GM19467 (cell line): Measurements from ENCODE around the gene MADD.
A peak's percentile ranks its signal among the peaks of the same experiment; 100 is the strongest.
"Not testable (repeated sequence)": the region's sequence is repeated elsewhere in the genome, so short reads cannot be mapped to it uniquely, and the experiment has no call there.

Experiments
- ATAC-seq: cut with Tn5 transposase; IDR thresholded peaks from one replicate; pipeline ENCODE4 v1.9.1; 2021; ENCODE audit warnings: mild to moderate bottlenecking, moderate library complexity; ENCODE audit not compliant: unreplicated experiment

MADD gene

DNA sequence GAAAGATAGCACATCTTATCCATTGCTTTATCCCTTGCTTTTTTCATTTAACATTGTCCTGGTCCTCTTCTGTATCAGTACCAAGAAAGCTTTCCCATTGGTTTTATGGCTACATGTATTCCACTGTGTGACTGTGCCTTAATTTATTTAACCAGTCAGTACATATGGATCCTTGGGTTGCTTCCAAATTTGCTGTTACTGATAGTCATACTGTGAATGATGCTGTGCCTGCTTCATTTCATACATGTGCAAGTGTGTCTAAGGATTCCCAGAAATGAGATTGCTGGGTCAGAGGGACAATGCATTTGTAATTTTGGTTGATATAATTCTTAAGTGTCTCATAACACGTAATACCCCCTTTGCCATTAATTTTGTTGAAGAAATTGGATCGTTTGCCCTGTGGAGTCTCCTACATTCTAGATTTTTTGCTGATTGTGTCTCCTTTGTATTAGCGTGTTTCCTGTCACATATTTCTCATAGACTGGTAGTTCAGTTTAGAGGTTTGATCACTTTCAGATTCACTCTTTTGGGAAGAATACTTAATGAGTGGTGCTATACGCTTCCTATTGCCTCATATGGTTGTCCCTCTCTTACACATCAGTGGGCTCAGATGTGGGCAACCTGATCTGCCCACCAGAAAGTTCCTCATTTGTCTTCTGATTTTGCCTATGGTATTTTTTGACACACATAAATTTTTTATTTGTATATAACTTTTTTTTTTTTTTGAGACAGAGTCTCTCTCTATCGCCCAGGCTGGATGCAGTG lies 47.3 kb downstream of the MADD start:
- ATAC-seq = no peak

DNA sequence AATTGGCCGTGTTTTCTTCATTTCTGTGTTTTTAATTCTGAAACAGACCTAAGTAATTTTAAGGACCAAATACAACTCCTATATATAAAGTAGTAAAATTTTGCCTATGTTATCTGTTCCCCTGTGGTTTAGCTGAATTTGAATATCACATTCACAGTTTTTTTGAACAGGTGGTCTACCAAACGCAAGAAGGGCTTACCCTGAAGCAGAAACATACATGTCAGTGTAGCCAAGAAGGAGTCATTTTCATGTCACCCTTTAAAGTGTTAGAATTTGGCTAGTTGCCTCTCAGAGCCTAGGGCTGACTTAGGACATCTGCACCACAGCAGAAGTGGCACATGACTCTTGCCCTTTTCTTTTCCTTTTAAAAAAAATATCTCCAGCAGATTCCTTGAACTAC lies 48.2 kb downstream of the MADD start:
- no peak for ATAC-seq

DNA sequence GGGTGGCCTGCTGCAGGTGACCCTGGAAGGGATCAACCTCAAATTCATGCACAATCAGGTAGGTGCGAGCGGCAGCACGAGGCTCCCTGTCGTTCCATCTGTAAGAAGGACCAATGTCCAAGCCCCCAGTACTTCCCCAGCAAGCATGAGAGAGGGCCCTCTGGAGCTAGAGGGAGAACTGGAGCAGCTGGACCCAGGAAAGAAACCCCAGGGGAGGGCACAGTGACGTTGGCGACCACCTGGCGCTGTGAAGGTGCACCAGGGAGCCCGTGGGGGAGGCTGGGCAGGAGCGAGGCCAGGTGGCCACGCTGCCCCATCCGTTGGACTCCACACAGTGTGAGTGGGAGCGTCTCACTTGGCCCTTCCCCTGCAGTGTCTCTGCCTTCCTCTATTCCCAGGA lies 54.6 kb downstream of the MADD start:
- ATAC-seq = no peak

DNA sequence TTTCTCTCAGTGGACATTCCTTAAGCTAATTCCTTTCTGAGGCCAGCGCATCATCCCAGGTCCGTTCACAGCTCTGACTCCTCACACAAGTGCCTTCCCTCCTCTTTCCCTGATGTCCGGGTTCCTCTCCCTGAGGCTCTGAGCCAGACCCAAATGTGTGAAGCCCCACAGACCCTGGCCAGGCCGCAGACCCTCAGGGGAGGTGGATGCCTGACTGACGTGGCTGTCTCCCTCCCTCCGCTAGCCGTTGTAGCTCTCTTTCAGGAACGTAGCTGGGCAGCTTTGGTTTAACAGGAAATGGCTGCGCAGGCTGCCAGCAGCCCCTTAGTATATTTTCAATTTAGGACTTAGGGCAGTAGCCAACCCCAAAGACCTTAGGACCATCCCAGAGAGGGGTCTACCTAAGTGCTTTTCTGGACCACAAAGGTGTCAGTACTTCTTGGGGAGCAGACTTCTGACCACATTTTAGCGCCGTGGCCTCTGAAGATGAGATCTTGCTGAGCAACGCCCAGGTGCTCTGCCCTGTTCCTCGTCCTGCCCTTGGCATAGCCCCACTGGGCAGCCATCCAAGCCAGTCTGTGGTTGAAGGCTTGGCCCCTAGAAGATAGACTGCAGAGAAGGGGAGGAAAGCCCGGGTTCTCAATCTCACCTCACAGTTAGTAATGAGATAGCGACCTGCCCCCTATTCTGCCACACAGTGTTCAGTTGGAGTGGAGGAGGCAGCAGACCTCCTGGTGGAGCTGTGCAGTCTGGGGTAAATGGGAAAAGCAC lies 55.5 kb downstream of the MADD start:
- ATAC-seq = no peak

DNA sequence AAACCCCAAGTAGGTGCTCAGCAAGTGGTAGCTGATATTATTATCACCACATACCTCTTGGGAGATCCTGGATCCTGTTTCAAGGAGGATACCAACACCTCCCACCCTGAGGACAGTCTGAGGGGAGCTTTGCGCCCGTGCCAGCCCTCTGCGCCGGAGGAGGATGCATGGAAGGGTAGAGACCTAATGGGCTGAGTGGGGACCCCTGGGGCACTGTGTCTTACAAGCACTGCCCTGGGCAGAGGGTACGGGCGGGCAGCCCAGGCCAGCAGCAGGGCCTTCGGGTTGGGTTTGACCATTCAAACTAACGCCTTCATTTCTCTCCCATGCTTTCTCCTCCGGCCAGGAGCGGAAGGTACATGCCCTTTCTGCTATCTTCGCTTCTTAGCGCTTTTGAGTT lies 56.3 kb downstream of the MADD start:
- no peak for ATAC-seq

DNA sequence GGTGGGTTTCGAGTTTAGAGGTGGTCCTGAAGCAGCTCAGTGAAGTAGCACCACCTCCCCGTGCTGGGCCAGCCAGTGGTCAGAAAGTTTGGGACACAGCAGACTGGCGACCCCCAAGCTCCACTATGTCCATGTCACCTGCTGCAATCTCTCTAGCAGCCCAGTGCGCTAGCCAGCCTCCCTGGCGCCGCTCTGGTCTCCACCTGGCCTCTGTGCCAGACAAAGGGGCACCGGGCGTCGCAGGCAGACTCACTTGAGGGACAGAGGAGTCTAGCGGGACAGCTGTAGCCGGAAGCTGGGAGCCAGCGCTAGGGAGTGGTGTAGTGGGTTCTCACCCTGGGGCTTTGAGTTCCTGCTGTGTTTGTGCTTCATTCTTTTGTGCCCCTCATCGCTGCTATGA lies 57.1 kb downstream of the MADD start:
- no peak for ATAC-seq

DNA sequence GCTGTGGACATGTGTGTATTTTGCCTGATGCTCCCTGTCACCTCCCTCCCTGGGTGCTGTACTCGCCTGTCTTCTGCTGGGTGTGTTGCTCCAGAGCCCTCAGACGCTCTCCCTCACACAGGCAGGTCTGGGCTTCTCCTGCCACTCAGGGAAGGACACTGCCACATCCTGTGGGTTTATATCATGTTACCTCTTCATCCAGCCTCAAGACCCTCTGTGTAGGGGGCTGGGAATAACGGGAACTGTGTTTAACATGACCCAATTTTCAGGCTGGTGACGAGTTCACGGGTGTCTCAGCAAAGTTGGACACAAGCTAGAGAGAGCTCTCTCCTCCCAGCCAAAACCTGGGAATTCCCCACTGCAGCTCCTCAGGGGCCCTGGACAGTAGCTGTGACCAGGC lies 58.0 kb downstream of the MADD start:
- ATAC-seq = no peak

DNA sequence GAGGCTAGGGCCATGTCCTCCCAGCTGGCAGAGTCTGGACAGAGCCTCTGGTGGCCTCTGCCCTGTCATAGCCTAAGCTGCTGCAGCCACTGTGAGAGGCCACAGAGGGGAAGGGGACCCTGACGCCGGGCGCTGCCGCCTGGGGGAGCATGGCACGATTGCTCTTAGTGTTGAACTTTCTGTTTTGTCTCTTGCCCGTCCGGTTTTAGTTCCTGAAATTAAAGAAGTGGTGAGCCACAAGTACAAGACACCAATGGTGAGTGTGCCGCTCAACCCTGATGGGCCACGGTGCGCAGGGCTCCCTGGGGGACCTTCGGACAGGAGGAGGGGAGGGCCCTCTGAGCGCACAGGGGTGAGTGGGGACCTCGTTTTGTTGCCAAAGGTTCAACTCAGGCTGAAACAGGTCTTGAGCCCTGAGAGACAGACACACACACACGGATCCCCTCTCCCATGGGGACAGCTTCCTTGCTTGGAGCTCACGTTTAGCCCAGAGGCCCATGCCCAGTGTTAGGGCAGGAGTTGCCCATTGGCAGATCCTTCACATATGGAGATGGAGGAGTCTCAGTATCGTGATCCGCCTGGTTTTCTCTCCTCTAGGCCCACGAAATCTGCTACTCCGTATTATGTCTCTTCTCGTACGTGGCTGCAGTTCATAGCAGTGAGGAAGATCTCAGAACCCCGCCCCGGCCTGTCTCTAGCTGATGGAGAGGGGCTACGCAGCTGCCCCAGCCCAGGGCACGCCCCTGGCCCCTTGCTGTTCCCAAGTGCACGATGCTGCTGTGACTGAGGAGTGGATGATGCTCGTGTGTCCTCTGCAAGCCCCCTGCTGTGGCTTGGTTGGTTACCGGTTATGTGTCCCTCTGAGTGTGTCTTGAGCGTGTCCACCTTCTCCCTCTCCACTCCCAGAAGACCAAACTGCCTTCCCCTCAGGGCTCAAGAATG lies 58.8 kb downstream of the MADD start:
- peak; percentile 44 for ATAC-seq

DNA sequence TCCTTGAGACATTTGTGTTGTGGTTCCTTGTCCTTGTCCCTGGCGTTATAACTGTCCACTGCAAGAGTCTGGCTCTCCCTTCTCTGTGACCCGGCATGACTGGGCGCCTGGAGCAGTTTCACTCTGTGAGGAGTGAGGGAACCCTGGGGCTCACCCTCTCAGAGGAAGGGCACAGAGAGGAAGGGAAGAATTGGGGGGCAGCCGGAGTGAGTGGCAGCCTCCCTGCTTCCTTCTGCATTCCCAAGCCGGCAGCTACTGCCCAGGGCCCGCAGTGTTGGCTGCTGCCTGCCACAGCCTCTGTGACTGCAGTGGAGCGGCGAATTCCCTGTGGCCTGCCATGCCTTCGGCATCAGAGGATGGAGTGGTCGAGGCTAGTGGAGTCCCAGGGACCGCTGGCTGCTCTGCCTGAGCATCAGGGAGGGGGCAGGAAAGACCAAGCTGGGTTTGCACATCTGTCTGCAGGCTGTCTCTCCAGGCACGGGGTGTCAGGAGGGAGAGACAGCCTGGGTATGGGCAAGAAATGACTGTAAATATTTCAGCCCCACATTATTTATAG lies 59.6 kb downstream of the MADD start:
- ATAC-seq = no peak

DNA sequence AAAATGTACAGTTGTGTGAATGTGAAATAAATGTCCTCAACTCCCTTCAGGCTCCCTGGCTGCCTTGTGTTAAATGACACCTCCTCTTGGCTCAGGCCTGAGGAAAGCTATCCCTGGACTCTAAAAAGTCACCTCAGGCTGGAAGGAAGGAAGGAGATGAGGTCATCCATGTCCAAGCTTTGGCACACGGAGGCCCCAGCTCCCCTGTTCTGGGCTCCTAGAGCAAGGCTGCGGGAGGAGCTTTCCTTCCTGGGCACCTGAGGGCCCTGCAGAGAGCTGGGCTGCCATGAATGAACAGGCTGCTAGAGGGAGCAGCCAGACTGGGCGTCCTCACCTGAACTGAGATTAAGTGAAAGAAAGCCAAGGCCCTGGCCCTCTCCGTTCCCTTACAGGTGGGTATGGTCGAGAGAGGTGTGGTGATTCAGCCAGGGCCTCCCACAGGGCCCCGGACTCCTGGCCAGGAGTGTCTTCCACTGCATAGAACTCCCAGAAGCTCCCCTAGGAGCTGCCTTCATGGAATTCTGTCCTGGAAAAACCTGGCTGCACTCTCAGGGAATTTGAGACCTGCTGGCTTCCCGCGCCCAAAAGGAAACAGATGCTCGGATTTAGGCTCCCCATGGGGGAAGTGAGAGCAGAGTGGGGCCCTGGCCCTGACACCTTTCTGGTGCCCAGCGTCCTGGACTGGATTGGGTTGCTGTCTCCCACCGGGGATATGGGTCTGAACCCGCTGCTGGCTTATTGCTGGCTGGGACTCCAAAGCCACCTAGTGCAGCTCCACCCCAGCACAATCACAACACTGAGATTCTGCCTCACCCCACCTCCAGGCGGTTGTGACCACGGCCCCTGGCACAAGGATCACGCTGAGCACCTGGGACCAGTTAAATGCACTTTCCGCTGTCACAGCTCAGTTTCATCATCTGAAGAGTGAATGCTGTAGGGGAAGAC lies 60.3 kb downstream of the MADD start:
- ATAC-seq = no peak

DNA sequence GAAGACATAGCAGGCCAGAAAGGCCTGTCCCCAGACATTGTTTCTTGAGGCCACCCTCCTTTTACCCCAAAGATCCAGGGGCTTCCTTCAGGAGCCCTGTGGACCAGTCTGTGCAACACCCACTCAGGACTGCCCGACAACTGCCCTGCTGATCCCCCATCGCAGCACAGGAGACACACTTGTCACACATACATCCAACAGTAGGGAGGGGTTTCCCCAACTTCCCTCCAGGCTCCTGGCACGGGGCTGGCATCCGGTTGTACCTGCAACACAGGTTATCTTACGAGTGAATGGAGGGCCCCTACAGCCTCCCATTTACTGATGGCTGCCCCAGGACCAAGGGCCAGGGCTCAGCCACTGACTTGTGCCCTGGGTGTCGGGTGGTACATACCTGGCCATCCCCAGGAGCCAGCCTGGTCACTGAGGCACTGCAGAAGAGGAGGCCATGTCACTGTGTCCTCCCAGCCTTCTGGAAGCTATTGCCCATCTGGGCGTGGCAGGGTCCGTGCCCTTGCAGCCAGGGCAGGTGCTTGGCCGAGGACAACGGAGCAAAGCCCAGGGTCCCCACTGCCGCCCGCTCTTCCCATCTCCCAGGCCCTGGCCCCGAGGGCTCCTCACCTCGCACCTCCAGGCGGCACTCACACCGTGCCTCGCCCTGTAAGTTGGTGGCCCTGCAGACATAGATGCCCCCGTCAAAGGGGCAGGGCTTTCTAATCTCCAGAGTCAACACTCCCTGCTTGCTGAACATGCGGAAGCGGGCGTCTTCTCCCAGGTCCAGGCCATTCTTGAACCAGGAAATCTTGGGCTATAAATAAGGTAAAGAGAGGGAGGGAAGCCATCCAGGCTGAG lies 61.7 kb downstream of the MADD start:
- no peak for ATAC-seq

DNA sequence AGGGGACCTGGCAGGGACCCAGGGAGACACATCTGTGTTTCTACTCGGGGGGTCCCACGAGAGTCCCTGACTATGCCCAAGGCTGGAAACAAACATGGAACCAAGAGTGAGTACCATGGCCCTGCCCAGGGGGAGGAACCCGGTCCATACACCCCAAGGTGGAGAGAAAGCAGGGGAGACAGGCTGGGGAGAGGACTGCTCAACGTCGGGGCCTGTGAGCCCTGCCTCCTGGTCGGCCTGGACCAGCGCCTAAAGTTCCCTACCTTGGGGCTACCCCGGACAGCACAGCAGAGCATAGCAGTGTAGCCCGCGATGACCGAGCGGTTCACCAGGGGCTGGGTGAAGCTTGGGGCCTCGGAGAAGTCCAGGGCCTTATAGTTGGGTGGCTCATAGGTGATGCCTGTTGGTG lies 62.4 kb downstream of the MADD start:
- ATAC-seq = no peak

DNA sequence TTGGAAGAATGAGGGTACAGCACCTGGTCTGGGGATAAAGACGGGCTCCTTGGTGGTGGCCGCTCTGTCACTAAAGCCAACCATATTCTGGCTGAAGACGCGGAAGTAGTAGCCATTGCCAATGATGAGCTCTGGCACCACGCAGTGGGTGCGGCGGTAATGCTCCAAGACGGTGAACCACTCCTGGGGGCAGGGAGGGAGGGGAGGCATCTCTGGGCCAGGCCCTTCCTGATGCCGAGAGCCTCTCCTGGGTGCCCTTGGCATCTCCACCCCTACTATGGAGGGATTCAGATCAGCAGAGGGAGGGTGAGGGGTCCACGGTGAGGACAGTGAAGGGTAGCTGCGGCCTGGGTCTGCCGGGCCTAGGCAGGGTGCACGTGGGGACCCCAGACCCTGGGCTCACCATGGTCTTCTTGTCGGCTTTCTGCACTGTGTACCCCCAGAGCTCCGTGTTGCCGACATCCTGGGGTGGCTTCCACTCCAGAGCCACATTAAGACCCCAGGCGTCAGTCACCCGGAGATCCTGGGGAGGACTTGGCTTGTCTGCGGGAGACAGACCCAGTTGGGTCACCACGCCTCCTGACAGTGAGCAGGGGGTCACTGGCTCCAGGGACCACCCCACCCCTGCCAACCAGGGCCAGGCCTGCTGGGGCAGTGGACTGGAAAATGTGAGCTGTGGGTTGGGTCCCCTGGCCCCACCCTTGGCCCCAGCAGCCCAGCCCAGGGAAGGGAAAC lies 63.0 kb downstream of the MADD start:
- ATAC-seq = no peak

DNA sequence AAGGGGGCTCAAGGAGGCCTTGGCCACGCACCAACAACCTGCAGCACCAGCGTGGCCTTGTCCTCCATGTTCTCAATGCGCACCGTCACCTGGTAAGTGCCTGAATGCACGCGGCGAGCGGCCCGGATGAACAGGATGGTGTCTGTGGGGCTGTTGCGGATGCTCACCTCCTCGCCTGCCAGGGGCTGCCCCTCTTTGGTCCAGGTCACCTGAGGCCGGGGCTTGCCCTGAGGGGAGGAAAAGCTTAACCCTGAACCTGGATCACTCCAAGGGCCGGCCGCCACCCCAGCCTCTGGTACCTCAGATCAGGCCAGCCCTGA lies 63.6 kb downstream of the MADD start:
- no peak for ATAC-seq

DNA sequence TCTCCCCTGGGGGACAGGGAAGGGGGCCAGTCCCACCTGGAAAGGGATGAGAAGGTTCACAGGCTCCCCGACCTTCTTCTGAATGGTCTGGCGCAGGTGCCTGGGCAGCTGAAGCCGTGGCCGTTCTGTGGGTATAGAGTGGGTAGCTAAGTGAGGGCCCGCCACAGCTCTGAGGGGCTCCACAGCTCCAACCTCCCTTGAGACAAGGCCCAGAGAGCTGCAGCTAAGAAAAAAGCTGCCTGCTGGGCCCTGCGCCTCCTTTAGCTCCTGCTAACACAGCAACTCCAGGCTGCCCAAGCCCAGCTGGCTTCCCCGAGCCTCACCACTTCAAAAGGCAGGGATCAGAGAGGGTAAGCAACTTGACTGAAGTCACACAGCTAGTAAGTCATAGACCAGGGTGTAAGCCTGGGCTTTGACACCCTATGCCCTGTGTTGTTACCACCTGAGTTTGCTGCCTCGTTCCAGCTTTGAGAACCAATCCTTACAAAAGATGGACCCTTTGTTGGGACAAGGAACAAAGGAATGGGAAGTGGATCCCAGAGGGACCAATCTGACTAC lies 64.0 kb downstream of the MADD start:
- no peak for ATAC-seq

DNA sequence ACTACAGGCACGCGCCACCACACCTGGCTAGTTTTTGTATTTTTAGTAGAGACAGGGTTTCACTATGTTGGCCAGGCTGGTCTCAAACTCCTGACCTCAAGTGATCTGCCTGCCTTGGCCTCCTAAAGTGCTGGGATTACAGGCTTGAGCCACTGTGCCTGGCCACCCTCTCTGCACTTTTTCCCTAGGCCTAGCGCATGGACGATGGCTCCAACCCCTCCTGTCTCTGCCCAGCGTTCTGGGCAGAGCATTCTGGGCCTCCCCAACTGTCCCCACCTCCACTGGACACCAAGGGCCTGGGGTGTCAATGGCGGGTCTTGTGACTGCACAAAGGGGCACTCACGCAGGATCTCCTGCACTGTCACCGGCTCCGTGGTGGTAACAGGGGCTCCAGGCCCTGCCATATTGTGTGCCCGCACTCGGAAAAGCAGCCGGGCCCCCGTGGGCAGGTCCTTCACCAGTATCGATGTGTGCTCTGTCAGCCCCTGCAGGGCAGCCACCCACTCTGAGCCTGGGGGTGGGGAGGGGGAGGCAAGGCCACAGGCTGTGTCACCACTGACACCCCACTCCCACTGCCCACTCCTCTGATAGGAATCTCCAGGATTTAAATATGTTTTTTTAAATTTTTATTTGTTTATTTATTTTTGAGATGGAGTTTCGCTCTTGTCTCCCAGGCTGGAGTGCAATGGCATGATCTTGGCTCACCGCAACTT lies 64.9 kb downstream of the MADD start:
- ATAC-seq = not testable (repeated sequence)

DNA sequence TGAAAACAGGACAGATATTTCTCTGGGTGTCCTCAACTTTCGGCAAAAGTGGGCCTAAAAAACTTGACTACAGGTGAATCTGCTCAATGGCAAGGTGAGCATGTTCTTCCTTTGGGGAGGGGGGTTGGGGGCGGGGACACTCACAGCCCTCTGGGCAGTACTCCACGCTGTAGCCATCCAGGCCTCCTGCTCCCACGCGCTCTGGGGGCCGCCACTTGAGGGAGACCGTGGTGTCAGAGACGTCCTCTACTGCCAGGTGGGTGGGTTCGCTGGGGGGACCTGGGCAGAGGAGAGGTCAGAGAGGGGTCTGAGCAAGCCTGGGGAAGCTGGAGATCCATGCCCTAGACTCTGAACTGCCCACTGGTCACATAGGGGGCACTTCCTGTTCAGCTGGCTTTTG lies 65.8 kb downstream of the MADD start:
- no peak for ATAC-seq

DNA sequence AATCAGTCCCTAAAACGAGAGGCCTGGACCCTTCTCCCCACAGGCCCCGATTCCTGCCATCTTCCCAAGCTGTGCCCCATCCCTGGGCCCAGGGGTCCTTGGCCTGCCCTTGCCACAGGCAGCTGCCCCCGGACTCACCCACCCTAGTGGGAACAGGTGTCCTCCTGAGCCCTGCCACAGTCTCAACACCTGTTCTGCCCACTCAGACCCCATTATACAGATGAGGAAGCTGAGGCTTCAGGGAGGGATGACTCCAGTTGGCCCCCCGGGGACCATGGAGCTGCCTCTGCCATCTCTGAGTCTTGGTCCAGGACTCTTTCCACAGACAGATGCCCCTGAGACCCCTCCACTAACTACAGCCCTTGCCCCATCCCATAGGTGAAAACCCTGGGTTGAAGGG lies 66.7 kb downstream of the MADD start:
- ATAC-seq = no peak
